Activated naive CD8-positive, alpha-beta T cell treated with anti-CD3 and anti-CD28 coated beads, Interleukin-2, amount 50 U/mL, for 16 hours (primary cell): Measurements from ENCODE around the gene KIAA1671.

Experiments
- DNase-seq: peaks from one replicate; pipeline ENCODE4 v3.0.0-alpha.2; 2020; ENCODE audit warnings: low read depth, low spot score

Gene KIAA1671

DNA sequence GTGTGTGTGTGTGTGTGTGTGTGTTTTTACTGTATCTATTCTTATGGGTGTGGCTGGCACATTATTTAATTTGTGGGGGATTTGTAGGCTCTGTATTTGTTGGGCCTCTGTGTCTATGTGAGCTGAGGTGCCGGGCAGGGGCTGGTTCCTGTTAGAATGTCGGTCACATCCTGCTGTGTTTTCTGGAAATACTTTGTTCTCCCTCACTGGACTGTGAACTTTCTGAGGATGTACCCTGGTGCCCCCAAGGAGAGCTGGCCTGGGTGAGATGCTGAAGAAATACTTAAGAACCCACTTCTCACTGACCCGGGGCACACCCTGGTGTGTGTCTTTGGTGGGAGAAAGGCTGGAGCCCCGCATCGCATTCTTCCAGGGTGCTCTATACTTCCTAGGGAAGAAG is 28.6 kb downstream of the KIAA1671 start:
- no peak for DNase-seq

DNA sequence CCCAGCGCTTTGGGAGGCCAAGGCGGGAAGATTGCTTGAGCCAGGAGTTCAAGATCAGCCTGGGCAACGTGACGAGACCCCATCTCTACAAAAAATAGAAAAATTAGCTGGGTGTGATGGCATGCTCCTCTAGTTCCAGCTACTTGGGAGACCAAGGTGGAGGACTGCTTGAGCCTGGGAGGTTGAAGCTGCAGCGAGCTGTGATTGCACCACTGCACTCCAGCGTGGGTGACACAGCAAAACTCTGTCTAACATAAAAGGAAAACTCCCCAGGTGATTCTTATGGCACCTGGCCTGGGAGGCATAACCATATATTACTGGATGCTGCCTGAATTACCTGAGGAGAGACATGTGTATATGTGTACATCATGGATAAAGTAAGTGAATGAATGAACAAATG is 29.1 kb downstream of the KIAA1671 start:
- DNase-seq, result no peak

DNA sequence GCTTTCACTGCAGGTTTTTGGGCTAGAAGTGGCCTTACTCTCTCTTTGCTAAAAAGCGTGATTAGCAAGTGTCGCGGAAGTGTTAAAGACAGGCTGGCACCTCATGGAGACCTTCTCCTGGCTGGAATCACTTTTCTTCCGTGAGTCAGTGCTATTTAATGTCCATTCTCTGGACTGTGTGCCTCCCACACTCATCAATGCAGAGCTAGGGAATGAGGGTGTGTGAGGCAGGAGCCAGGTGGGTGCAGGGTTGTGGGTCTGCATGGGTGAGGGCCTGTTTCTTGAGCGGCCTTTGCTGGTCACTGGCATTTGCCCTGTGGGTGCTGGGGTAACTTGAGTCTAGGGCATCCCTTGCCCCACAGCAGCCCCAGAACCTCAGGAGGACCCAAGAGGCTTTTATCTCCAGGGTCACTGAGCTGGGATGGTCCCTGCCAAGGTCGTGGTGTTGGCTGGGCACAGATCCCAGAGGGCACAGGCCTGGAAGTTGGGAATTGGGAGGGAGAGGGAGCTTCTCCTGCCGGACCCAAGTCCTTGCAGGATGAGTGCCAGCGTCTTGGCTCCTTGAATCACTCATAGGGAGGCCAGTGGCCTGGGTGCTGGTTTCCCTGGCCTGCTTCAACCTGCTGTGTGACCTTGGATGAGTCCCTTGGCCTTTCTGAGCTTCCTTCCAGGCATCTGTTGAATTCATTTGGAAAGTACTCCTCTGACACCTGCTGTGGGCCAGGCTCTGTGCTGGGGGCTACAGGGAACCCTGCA is 30.0 kb downstream of the KIAA1671 start:
- no peak for DNase-seq

DNA sequence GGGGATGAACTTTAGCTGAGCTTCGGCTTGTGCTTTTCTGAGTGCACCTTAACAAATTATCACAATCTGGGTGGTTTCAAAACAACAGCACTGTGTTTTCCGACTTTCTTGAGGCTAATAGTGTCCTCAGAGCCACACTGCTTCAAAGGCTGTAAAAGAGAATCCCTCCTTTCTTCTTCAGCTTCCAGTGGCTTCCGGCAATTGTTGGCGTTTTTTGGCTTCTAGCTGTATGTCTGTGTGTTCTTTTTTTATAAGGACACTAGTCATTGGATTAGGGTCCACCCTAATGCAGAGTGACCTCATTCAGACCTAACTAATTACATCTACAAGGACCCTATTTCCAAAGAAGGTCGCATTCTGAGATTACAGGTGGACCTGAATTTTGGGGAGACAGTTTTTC is 30.6 kb downstream of the KIAA1671 start:
- no peak for DNase-seq

DNA sequence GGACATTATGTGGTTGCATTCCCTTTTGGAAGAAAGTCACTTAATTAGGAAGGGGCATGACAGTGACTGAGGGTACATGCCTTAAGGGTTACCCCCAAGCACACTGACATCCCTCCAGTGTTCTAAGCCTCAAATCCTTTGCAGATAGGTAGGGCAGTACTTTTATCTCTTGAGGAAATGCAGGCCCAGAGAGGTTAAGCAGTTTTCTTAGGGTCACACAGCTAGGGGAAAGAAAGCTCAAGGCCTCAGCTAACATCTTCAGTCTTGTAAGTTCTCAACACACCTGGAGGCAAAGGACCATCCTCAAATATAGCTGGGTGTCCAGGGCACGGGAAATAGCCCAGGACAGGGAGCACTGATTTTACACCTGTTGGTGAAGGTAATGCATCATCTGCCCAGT is 31.6 kb downstream of the KIAA1671 start:
- DNase-seq, result no peak

DNA sequence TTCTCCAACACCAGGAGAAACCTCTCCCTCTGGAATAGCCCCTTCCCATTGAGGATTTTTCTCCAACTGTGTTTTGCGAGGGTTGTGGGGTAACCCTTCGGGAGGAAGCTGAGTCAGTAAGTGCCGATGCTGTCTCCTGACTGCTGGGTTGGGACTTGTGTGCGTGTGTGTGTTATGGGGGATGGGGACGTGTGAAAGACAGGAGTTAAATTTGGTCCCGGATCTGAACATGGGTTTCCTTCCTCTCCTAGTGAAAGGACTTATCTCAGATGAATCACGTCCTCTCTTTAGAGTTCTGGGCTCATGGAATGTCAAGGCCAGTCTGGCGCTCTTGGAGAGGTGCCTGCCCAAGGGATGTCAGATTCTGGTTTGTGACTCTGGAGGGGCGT is 33.3 kb downstream of the KIAA1671 start:
- DNase-seq, result no peak

DNA sequence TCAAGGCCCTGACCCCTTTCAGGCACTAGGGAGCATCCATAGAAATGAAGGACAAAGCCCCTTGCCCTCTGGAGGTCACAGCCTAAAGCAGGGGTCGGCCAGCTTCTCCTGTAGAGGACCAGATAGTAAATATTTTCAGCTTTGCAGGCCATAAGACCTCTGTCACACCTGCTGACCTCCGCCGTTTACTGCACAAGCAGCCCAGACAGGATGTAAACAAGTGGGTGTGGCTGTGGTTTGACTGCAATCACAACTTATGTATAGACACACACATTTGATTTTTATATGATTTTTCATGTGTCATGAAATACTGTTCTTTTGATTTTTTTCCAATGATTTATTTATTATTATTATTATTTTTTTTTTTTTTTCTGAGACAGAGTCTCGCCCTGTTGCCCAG is 34.3 kb downstream of the KIAA1671 start:
- DNase-seq, result no peak

DNA sequence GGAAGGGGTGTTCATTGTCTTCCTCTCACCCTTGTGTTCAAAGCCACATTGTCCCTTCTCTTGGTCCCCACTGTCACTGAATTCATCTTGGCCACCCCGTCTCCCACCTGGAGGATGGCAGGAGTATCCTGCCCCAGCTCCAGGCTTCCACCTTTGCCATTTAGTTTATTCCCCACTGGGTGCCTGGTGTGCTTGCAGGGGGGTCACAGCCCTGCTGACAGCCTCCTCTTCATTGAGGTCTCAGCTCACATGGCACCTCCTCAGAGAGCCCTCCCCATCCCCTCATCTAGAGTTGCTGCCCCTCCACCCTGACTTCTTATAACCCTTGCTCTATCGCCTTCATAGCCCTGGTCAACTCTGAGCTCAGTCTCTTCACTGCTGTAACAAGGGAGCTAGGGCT is 36.6 kb downstream of the KIAA1671 start:
- no peak for DNase-seq

DNA sequence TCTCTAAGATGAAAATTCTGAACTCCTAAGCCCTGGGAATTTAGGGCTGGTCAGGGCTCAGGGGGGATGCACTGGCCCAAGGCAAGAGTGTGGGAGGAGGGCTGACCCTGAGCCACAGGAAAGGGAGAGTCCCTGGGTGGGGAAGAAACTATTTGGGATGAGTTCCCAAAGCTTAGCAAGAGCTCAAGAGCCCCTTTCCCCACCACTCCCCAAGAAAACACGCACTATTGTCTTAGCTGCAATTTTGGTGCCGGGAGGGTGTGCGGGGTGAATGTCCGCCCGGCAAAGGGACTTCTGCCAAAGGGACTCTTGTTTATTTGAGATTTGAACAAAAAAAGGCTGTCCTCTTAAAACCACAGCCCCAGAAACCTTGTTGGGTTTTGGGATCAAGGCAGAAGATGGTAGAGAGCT is 37.0 kb downstream of the KIAA1671 start:
- no peak for DNase-seq

DNA sequence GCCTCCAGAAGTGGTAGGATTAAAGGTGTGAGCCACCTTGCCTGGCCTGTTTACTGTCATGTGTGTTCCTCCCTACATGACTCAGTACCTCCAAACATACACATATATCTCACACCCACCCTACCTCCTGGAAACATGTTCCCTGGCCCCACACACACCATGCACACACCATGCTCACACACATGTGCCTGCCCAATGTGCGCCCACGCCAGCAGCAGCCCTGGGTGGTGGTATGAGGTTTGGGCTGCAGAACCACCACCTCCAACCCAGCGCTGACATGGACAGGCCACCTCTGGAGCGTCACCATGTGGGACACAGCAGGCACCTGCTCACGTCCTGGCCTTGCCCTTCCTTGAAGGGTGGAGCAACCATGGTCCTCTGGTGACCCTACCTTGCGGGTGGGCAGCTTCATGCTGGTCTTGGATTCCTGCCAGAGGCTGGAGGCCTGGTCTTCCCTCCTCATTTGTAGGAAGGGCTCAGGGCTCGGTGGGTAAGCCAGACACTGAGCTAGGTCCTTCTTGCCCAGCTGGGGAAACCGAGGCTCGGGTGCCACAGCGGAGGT is 37.9 kb downstream of the KIAA1671 start:
- no peak for DNase-seq

DNA sequence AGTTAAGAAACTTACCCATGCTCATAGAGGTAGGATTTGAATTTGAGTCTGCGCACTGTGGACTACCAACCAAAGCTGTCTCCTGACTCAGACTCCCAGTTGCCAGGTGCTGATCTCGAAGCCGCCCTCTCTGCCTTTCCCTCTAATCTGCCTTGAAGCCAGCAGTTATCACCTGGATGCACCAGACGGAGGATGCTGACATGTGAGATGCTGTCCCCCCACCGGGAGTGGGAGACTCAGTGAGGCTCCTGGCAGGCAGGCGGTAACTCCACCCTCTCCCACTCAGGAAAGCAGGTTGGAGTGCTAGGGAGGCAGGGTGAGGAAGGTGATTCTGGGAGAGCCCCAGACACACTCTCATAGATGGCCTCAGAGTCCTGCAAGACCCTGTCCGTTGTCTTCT is 40.4 kb downstream of the KIAA1671 start:
- DNase-seq, result no peak

DNA sequence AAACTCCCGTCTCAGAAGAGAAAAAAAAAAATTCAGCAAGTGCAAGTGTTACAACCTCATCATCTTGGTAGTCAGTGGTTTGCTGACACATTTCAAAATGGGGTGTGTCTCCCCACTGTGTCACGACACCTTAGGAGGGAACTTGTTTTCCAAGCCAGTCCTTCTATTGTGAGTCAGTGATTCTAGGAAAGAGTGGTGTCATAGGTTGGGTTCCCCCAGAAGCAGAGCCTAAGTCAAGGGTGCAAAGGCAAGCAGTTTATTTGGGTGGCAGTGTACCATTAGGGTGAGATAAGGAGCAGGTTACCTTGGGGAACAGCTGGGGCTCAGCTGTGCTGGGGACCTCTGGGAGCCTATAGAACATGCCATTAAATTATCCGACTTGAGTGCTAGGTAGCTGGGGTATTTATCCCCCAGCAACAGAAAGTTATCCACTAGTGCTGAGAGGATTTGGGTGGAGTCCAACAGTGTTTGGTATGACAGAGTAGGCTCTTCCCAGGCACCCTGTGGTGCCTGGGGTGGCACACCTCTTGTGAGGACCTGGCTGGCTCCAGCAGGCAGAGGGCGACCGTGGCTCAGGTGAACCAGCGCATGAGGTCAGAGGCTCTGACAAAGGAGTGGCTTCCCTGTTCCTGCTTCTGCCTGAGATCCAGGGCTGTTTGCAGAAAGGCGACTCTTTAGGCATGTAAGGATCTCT is 41.7 kb downstream of the KIAA1671 start:
- no peak for DNase-seq

DNA sequence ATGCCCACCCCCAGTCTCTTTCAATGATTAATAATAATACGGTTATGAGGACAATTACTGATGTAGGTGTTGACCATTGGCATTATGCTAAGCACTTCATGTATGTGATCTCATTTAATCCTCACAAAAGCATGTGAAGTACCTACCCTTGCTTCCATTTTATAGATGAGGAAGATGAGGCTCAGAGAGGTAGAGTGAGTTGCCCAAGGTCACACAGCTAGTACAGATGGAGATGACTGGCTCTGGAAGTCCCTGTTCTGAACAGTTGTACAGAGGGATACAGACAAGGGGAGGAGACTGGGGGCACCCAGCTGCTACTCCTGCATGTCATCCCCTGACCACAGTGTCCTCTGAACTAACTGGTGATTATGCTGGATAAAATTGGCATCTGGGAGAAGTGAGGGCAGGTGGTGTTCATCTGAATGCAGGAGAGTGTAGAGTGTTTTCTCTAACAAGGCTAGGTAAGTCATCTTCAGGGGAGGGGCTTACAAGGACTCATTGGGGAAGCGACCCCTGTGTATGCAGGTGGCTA is 43.2 kb downstream of the KIAA1671 start:
- no peak for DNase-seq

DNA sequence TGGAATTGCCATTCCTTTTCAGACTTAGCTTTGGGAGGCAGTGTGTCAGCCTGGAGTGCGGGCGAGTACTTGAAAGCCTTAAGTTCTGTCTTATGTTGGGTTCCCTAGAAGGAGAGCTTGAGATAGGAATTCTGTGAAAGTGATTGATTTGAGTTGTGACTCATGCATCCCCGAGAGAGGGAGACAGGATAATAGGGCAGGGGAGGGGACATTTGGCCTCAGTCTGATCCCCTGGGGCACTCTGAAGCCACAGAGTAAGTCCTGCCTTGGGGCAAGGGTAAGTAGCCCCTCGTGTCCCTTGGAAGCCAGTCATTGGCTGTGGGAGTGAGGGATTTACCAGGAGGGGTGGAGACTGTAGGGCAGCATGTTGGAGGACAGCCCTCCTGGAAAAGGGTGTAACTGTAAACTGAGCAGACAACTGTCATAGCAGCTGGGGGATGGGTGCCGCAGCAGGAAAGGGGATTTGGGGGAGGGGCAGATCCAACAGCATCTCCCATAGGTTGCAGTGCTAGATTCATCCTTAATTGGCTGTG is 44.0 kb downstream of the KIAA1671 start:
- DNase-seq, result no peak

DNA sequence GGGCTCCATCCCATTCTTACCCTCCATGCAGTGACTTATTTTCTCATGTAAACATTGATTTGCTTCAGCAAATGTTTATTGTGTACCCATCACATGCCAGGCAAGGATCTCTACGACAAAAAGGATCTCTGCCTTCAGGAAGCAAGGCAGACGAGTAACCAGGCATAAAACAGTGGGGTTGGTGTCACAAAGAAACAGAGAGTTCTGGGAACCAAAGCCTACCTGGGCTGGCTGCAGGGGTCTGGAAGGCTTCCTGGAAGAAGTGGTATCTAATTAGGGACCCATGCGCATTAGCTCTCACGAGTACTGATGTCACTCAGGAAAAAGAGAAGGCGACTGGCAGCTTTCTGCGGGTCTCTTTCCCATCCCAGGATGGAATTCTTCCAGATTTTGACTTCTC is 44.5 kb downstream of the KIAA1671 start:
- no peak for DNase-seq

DNA sequence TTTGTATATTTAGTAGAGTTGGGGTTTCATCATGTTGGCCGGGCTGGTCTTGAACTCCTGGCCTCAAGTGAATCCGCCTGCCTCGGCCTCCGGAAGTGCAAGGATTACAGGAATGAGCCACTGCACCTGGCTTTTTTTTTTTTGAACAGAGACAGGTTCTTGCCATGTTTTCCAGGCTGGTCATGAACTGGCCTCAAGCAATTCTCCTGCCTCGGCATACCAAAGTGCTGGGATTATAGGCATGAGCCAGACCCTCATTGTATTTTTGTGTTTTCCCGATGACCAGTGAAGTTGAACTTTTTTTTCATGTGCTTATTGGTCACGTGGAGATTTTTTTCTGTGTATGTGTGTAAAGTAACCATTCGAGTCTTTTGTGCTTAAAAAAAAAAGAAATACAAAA is 48.2 kb downstream of the KIAA1671 start:
- DNase-seq, result no peak

DNA sequence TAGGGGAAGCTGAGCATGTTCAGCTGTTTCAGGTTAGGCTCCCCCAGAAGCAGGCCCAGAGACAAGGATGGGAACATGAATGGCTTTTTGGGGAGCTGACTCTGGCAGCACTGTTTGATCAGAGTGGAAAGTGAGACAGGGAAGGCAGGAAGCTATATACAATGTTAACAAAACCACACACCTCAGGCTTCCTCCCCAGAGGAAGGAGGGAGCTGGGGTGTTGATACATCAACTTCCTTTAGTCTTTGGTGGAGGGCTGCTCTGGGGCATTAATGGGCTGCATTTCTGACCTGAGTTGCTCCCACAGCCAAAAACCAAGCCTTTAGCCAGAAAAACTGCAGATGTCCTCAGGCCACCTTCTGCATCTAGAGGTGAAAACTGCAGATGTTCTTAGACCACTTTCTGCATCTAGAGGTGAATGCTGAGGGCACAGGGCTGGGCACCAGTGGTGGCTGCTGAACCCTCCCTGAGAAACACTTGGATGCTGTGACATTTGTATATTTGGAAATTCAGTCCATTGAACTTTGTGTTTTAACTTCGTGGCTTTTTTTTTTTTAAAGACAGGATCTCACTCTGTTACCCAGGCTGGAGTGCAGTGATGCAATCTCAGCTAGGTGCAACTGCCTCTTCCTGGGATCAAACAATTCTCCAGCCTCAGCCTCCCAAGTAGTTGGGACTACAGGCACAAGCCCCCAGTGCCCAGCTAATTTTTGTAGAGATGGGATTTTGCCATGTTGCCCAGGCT is 49.9 kb downstream of the KIAA1671 start:
- no peak for DNase-seq

DNA sequence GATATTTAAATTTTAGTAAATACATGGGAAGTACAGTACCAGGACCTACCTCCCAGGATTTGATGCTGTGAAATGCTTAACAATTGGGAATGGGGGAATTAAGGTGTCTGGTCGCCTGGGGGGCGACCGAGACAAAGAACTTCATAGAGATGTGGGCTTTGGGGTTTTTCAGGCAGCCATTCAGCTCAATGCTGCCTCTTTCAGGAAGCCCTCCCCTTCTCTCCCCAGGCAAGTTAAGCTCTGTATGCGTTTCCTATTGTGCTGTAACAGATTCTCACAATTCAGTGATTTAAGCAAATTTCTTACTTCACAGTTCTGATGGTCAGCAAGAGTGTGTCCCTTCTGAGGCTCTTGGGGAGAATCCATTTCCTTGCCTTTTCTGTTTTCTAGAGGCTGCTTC is 53.8 kb downstream of the KIAA1671 start:
- DNase-seq, result no peak

DNA sequence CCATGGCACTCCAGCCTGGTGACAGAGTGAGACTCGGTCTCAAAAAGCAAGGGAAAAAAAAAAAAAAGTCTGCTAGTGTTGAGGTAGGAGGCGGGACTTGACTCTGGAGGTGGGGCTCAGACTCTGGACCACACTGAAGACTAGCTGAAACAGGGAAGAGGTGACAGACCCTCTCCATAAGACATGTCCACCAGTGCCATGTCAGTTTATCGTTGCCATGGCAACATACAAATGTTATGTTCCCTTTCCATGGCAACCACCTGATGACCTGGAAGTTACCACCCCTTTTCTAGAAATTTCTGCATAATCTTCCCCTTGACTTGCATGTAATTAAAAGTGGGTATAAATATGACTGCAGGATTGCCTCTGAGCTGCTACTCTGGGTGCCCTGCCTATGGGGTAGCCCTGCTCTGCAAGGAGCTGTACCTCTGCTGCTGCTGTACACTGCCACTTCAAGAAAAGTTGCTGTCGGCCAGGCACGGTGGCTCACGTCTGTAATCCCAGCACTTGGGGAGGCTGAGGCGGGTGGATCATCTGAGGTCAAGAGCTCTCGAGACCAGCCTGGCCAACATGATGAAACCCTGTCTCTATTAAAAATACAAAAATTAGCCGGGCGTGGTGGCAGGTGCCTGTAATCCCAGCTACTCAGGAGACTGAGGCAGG is 55.1 kb downstream of the KIAA1671 start:
- no peak for DNase-seq

DNA sequence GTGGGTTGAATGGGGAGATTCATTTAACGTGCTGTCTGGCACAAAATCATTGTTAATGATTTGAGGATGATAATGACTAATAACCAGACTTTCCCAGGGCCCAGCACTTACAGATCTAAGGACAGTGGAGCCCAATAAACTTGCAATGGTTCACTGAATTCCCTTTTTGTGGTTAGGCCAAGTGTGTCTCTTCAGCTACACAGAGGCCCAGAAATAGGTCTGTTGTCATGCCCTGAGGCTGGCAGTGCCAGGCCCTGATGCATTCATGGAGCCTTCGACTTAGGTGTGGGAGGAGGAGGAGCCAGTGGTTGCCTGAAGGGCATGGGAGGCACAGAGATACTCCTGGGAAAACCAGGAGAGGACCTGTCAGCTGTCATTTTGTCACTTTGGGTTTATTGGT is 56.1 kb downstream of the KIAA1671 start:
- no peak for DNase-seq

DNA sequence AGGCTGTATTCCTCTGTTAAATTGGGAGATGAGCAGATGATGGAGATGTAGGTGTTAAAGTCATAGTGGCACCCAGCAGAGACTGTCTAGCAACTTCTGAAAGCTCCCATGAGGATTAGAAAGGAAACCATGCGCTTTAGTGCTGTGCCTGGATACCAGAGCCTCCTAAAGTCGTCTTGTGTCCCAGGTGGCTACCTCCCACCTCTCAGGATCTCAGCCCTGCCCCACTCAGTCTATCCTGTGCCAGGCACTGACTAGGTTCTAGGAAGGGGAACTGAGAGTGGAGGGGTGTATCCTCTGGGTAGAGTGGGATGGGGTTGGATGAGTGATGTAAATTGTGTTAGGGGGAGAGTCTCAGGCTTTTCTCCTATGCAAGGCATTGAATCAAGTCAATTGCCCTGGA is 60.2 kb downstream of the KIAA1671 start:
- DNase-seq, result no peak
